Measurements from ENCODE around the gene CDC42BPA. TPM values are rescaled to one million over a fixed set of nuclear protein-coding genes. Genes with fewer than 3 reads are reported as not detected.

The CDC42BPA gene
- polyA plus RNA-seq, 1 donor (not counting 4 experiments of a cell fraction or from before 2014, with no cell fraction given): 9.2 TPM

DNA sequence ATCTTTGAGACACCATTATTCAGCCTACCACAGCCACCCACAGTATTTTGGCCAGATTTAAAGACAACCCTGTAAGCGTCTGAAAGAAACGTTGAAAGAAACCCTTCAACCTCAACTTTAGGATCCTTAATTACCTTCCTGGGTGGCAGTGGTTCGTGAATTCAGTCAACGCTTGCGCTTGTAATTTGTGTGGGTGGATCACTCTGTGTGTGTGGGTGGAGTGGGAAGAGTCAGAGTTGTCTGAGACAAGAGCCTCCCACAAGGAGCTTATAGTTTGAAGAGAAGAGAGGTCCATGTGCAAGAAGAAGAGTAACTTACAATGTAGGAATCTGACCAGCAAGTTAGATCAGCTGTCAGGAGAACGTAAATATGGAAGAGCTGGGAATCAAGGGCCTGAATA, 369.8 kb downstream of the CDC42BPA start:
- Histone ChIP-seq H4K20me1 (ENCODE audit: control insufficient read depth, extremely low read depth, insufficient read depth, low read length) (no peaks in the 10 kb centered on the region), H3K4me2 (ENCODE audit: control insufficient read depth, extremely low read depth, insufficient read depth, low read depth, low read length) (no peak overlapping the region), H3K9me3 (ENCODE audit: control insufficient read depth, low read depth, low read length) (no peaks in the 10 kb centered on the region), H2AFZ (ENCODE audit: control insufficient read depth, low read length) (no peak overlapping the region), H3K4me1 (ENCODE audit: control insufficient read depth, extremely low read depth, insufficient read depth, low read length) (no peaks in the 10 kb centered on the region), H3K9me1 (ENCODE audit: control insufficient read depth, extremely low read depth, insufficient read depth, low read length) (no peaks in the 10 kb centered on the region), H3K36me3 (ENCODE audit: control insufficient read depth in 2 of 2, extremely low read depth in 1 of 2, insufficient read depth in 2 of 2, low read length in 2 of 2) (no peaks in the 10 kb centered on the region), H3K27me3 (ENCODE audit: control insufficient read depth, extremely low read depth, insufficient read depth, low read length) (peaks cover 3% of the 10 kb centered on the region), H3K4me3 (ENCODE audit: control insufficient read depth in 2 of 3, extremely low read depth in 1 of 3, insufficient read depth in 2 of 3, low read depth in 1 of 3, low read length in 3 of 3) (no peak overlapping the region), H3K27ac (ENCODE audit: control insufficient read depth, insufficient read depth, low read length) (no peak overlapping the region), H3K9ac (ENCODE audit: control insufficient read depth, extremely low read depth, insufficient read depth, low read length) (no peak overlapping the region), H3K79me2 (ENCODE audit: control insufficient read depth, insufficient read depth, low read length) (no peaks in the 10 kb centered on the region)
- no peak for DNase-seq (ENCODE audit: low read depth, low spot score)
- FAIRE-seq: no peak
- dilution Hi-C loops (cut with MboI; ENCODE audit: extremely low pct_ligation_motif_present, low sequenced_read_pairs): no loop called here
- TF ChIP-seq EZH2 (IDR thresholded peaks at IDR 0.05; ENCODE audit: low read length): no peak
- TF ChIP-seq, protein P1, sequence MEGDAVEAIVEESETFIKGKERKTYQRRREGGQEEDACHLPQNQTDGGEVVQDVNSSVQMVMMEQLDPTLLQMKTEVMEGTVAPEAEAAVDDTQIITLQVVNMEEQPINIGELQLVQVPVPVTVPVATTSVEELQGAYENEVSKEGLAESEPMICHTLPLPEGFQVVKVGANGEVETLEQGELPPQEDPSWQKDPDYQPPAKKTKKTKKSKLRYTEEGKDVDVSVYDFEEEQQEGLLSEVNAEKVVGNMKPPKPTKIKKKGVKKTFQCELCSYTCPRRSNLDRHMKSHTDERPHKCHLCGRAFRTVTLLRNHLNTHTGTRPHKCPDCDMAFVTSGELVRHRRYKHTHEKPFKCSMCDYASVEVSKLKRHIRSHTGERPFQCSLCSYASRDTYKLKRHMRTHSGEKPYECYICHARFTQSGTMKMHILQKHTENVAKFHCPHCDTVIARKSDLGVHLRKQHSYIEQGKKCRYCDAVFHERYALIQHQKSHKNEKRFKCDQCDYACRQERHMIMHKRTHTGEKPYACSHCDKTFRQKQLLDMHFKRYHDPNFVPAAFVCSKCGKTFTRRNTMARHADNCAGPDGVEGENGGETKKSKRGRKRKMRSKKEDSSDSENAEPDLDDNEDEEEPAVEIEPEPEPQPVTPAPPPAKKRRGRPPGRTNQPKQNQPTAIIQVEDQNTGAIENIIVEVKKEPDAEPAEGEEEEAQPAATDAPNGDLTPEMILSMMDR (optimal IDR thresholded peaks at IDR 0.05 in 1 of 3, IDR thresholded peaks at IDR 0.05 in 1 of 3, conservative IDR thresholded peaks at IDR 0.05 in 1 of 3; ENCODE audit: extremely low read depth in 1 of 3, insufficient read depth in 2 of 3, low read length in 3 of 3): no peak

DNA sequence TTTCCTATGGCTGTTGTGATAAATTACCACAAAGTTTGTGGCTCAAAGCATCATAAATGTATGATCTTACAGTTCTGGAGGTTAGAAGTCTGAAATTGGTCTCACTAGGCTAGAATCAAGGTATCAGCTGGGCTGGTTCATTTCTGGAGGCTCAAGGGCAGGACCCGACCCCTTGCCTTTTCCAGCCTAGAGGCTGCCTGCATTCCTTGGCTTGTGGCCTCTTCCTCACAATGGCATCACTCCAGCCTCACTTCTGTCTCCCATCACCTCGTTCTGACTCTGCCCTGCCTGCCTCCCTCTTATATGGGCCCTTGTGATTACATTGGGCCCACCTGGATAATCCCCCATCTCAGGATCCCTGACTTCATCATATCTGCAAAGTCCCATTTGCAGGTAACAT, 370.2 kb downstream of the CDC42BPA start:
- dilution Hi-C loops (cut with MboI; ENCODE audit: extremely low pct_ligation_motif_present, low sequenced_read_pairs): no loop called here
- Histone ChIP-seq H3K27ac (ENCODE audit: control insufficient read depth, insufficient read depth, low read length) (no peak overlapping the region), H3K4me1 (ENCODE audit: control insufficient read depth, extremely low read depth, insufficient read depth, low read length) (no peaks in the 10 kb centered on the region), H3K9me1 (ENCODE audit: control insufficient read depth, extremely low read depth, insufficient read depth, low read length) (no peaks in the 10 kb centered on the region), H3K36me3 (ENCODE audit: control insufficient read depth in 2 of 2, extremely low read depth in 1 of 2, insufficient read depth in 2 of 2, low read length in 2 of 2) (no peaks in the 10 kb centered on the region), H4K20me1 (ENCODE audit: control insufficient read depth, extremely low read depth, insufficient read depth, low read length) (no peaks in the 10 kb centered on the region), H2AFZ (ENCODE audit: control insufficient read depth, low read length) (no peak overlapping the region), H3K9me3 (ENCODE audit: control insufficient read depth, low read depth, low read length) (no peaks in the 10 kb centered on the region), H3K27me3 (ENCODE audit: control insufficient read depth, extremely low read depth, insufficient read depth, low read length) (peaks cover 3% of the 10 kb centered on the region), H3K4me2 (ENCODE audit: control insufficient read depth, extremely low read depth, insufficient read depth, low read depth, low read length) (no peak overlapping the region), H3K79me2 (ENCODE audit: control insufficient read depth, insufficient read depth, low read length) (no peaks in the 10 kb centered on the region), H3K4me3 (ENCODE audit: control insufficient read depth in 2 of 3, extremely low read depth in 1 of 3, insufficient read depth in 2 of 3, low read depth in 1 of 3, low read length in 3 of 3) (no peak overlapping the region), H3K9ac (ENCODE audit: control insufficient read depth, extremely low read depth, insufficient read depth, low read length) (no peak overlapping the region)
- DNase-seq (ENCODE audit: low read depth, low spot score) (no peak), FAIRE-seq (no peak)
- TF ChIP-seq EZH2 (IDR thresholded peaks at IDR 0.05; ENCODE audit: low read length): no peak
- TF ChIP-seq, protein P1 (optimal IDR thresholded peaks at IDR 0.05 in 1 of 3, IDR thresholded peaks at IDR 0.05 in 1 of 3, conservative IDR thresholded peaks at IDR 0.05 in 1 of 3; ENCODE audit: extremely low read depth in 1 of 3, insufficient read depth in 2 of 3, low read length in 3 of 3): no peak
